A673 (cell line): Measurements from ENCODE around the gene C5.

ENCODE experiments used
- CTCF ChIP-seq: fragments of 300-800, 200-600 bp; sonication (generic); conservative IDR thresholded peaks from 2 replicates; pipeline ENCODE4 v1.5.1; 2017; ENCODE audit warnings: low read depth, mild to moderate bottlenecking, antibody characterized with exemption, low read length, moderate library complexity, mixed read lengths
- EZH2 ChIP-seq: fragments of 200-600 bp; sonication (generic); IDR thresholded peaks from 2 replicates; pipeline ENCODE4 v1.6.1; 2017; ENCODE audit warnings: borderline replicate concordance, low read depth, mild to moderate bottlenecking, mixed read lengths, antibody characterized with exemption, low read length; ENCODE audit not compliant: poor library complexity, severe bottlenecking

GRCh38 chr9:121053544-121053943, 3.5 kb upstream of the C5 start:
- TF ChIP-seq CTCF, result no peak
- no peak for TF ChIP-seq EZH2
